DMS79 treated with DMSO at 0.1 percent for 48 hours (cell line): ENCODE data around the gene RCCD1.
"Not testable (repeated sequence)": the region's sequence is repeated elsewhere in the genome, so short reads cannot be mapped to it uniquely, and the experiment has no call there.

Experiments
- DNase-seq: peaks from one replicate; lab custom pipeline; 2025; lab: John Stamatoyannopoulos, UW

Gene RCCD1, protein sequence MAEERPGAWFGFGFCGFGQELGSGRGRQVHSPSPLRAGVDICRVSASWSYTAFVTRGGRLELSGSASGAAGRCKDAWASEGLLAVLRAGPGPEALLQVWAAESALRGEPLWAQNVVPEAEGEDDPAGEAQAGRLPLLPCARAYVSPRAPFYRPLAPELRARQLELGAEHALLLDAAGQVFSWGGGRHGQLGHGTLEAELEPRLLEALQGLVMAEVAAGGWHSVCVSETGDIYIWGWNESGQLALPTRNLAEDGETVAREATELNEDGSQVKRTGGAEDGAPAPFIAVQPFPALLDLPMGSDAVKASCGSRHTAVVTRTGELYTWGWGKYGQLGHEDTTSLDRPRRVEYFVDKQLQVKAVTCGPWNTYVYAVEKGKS

DNA sequence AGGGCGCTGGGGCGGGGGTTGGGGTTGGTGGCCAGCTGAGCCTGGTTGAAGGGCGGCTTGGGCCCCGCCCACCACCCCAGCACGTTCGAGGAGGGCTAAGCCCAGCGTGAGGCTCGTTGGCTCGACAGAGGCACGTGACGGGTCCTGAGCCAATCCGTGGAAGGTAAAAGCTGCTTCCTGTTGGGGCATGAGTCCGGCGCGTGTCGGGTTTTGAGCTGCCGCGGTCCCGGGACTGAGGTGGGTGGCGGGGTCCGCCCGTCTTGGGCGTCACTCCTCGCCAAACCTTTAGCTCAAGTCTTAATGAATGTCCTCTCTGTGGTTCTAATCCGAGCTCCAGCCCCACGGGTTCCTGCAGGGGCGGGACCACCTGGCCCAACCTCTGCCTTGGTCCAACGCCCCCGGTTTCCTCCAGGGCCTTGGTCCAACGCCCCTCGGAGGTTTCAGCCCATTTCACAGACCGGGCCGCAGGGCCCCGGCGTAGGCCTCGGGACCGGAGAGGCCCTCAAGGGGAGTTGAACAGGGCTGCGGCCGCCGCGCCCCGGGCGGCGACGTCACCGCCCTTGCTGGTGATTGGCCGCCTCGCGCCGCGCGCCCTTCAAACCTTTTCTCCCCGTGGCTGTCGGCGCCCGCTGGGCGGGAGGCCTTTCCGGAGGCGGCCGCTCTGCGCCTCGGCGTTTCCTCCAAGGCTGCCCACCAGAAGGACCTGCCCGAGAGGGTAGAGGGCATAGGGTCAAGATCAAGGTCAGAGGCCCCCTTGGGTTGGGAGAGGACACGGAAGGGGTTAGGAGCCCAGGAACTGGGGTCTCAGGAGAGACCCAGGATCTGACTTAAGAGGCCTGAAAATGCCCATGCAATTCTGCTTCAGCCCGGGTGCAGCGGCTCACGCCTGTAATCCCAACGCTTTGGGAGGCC, at the start of gene RCCD1:
Gene RCCD1, plus strand, starts transcription at position 173 of the 912 bp plus-strand sequence. CDS start 1,851 bp downstream, outside the sequence.
- DNase-seq = no peak

DNA sequence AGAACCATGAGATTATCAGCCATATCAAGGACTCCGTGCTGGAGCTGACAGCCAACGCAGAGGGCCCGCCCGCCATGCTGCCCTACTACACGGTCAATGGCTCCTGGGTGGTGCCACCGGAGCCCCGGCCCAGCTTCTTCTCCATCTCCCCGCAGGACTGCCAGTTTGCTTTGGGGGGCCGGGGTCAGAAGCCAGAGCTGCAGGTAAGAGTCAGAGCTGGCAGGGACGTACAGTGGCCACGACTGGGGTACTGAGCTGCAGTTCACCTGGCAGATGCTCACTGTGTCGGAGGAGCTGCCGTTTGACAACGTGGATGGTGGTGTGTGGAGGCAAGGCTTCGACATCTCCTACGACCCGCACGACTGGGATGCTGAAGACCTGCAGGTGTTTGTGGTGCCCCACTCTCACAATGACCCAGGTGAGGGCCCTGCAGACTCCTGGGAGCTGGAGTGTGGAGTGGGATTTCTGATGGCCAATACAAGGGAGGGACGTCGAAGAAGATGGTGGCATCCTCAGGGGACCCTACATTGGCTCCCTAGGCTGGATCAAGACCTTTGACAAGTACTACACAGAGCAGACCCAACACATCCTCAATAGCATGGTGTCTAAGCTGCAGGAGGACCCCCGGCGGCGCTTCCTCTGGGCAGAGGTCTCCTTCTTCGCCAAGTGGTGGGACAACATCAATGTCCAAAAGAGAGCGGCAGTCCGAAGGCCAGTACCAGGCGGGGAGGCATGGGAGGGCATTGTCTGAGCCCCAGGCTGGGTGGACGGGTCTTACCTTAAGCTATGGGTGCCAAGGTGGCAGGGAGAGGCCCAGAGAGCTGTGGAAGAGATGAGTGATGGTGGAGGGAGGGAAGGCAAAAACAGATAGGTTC, 49.1 kb upstream of the RCCD1 start:
- DNase-seq = no peak

DNA sequence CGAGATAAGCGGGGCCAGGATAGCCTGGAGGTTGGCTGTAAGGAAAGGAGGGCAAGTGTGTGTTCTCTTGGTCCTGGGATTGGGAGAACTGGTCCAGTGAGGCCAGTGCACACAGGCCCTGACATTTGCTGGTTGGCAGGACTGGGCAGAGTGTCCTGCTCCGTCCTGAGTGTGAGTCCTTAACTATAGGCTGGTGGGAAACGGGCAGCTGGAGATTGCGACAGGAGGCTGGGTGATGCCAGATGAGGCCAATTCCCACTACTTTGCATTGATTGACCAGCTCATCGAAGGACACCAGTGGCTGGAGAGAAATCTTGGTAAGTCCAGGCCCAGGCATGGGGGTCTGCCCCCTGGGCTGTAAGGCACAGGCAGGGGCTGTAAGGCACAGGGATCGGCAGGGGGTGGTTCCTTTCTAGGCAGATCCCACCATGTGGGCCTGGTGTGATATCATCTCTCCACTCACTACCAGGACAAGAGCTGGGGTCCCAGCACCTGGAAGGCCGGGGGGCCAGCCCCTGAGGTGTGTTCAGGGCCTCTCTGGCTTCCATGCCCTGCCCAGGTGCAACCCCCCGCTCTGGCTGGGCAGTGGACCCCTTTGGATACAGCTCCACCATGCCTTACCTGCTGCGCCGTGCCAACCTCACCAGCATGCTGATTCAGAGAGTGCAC, 48.4 kb upstream of the RCCD1 start:
- no peak for DNase-seq

DNA sequence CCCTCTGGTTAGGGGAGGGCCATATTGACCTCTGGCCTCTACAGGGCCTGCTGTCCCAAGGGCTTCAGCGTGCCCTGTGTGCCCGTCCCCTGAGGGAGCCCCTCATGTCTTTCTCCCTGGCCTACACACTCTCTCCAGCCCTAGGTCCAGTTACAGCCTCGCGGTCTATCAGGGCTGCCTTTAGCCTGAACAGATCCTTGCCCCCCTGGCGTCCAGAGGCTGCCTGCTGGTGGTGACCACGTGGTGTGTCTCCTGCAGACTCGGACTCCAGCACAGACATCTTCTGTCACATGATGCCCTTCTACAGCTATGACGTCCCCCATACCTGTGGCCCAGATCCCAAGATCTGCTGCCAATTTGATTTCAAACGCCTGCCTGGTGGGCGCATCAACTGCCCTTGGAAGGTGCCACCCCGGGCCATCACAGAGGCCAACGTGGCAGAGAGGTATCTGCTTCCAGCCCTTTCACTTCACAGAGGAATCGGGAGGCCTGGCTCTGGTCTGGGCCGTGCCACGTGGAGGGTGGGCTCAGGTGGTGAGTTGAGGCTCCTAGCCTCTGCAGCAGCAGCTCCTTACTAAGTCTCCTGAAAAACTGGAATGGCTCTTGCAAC, 47.5 kb upstream of the RCCD1 start:
- DNase-seq = no peak

DNA sequence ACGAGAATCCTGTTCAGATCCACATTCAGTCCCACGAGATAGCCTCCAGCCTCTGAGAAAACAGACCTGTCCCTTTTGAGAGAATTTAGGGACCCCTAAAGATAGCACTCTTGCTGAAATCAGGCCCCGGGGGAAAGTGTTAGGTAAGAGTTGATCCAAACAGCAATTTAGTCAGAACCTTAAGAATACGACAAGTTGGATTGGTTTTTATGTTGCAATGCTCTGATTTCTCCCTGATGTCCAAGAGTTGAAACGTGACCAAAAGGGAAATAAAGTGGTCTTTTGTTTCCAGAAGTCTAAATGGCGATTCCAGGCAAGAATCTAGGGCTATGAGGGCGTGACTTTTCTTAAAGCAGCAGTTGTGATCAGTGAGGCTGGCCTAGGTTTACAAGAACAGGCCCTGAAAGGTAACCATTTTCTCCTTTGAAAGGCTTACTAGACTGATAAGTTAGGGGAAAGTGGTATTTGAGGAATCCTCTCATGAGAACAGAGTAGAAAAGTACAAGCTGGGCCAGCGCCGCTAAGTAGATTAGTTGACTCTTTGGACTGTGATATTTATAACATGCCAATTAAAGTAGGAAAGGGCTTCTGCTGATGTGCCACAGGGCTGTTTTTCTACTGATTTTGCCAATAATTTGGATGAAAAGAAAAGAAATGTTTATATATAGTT, 46.7 kb upstream of the RCCD1 start:
- DNase-seq = no peak

DNA sequence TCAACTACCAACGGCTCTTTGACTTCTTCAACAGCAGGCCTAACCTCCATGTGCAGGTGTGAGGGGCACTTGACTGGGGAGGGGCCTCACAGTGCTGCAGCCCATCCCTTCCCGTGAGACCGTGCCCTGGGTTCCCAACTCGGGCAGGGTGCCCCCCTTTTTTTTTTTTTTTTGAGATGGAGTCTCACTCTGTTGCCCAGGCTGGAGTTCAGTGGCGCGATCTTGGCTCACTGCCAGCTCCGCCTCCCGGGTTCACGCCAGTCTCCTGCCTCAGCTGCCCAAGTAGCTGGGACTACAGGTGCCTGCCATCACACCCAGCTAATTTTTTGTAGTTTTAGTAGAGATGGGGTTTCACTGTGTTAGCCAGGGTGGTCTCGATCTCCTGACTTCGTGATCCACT, 45.2 kb upstream of the RCCD1 start:
- not testable (repeated sequence) for DNase-seq

DNA sequence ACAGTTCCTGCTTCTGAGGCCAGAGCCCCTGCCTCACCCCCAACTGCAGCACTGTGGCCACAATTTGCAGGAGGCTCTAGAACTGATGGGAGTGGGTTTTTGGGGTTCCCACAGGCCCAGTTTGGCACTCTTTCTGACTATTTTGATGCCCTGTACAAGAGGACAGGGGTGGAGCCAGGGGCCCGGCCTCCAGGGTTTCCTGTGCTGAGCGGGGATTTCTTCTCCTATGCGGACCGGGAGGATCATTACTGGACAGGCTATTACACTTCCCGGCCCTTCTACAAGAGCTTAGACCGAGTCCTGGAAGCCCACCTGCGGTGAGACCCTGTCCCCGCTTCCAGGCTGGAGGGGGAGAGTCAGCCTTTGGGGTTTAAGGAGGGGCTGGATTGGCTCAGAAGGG, 44.7 kb upstream of the RCCD1 start:
- no peak for DNase-seq

DNA sequence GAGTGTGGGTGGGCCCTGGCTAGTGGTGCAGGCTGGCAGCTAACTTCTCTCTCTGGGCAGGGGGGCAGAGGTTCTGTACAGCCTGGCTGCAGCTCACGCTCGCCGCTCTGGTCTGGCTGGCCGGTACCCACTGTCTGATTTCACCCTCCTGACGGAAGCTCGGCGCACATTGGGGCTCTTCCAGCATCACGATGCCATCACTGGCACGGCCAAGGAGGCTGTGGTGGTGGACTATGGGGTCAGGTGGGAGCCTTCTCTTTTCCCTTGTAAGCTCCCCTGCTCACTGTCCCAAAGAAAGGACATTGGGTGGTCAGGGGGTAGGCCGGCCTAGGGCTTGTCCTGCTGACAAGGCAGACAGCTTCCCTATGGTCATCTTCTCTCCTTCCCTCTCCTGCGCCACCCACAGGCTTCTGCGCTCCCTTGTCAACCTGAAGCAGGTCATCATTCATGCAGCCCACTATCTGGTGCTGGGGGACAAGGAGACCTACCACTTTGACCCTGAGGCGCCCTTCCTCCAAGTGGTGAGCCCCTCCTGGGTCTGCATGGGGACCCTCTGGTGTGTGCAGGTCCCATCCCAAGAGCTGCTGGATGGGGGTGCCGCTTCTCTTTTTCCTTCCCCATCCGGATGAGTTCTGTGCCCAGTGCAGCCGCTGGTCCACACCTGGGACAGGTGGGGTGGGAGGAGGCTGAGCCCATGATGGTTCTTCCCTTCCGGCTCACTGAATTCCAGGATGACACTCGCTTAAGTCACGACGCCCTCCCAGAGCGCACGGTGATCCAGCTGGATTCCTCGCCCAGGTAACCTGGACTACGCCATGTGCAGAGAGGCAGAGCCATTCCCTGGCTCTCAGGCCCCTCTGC, 44.0 kb upstream of the RCCD1 start:
- no peak for DNase-seq

DNA sequence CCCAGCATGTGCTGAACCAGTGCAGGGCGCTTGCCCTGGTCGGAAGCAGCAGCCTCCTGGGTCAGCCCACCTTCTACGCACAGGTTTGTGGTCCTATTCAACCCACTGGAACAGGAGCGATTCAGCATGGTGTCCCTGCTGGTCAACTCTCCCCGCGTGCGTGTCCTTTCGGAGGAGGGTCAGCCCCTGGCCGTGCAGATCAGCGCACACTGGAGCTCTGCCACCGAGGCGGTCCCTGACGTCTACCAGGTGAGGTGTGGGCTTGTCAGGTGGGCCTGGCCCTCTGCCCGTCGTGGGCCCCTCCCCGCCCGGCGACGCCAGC, 43.4 kb upstream of the RCCD1 start:
- DNase-seq = no peak

DNA sequence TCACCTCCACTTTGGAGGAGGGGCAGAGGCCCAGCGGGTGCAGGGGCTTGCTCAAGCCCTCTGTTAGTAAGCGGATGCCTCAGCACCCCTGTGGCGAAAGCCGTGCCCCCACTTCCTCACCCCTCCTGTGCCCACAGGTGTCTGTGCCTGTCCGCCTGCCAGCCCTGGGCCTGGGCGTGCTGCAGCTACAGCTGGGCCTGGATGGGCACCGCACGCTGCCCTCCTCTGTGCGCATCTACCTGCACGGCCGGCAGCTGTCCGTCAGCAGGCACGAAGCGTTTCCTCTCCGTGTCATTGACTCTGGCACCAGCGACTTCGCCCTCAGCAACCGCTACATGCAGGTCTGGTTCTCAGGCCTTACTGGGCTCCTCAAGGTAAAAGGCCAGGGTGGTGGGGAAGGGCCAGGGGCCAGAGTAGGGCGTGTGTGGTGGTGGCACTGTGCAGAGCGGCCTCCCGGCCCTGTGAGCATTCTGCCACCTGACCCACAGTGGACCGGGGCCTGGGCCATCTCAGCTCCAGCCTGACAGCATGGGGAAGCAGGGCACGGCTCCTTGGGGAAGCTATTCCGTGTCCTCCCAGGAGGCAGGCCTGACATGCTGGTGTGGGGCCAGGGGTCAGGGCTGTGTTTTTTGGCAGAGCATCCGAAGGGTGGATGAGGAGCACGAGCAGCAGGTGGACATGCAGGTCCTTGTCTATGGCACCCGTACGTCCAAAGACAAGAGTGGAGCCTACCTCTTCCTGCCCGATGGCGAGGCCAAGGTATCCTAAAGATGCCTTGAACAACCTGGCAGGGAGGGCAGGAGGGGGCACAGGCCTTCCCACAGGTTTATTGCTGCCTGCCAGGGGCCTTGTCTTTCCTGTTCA, 42.5 kb upstream of the RCCD1 start:
- DNase-seq = no peak

DNA sequence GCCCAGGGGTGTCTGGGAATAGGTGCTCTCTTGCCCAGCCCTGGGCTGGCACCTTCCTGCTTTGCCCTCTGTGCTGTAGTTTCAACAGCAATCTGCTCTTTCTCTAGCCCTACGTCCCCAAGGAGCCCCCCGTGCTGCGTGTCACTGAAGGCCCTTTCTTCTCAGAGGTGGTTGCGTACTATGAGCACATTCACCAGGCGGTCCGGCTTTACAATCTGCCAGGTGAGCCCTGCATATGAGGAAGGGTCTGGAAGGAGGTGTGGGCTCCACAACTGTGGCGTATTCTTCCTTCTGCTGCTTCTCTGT, 42.0 kb upstream of the RCCD1 start:
- no peak for DNase-seq

DNA sequence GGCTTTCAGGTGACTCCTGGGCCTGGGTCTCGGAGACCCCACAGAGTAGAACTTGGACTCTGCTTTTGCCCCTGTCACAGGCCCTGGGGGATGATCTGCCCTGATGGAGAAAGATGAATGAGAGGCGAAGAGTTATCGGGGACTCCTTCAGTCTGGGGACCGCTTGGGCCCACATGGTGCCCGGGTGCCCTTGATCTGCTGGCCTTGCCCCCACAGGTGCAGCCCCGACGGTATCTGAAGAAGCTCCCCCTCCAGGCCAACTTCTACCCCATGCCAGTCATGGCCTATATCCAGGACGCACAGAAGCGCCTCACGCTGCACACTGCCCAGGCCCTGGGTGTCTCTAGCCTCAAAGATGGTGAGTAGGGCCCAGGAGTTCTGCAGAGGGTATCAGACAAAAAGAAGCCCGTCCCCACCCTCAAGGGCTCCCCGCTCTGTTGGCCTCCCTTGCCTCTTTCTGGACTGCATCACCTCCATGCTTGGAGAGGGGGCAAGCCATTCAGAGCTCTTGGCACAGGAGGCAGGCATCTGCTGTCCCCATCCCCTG, 41.2 kb upstream of the RCCD1 start:
- DNase-seq = no peak

DNA sequence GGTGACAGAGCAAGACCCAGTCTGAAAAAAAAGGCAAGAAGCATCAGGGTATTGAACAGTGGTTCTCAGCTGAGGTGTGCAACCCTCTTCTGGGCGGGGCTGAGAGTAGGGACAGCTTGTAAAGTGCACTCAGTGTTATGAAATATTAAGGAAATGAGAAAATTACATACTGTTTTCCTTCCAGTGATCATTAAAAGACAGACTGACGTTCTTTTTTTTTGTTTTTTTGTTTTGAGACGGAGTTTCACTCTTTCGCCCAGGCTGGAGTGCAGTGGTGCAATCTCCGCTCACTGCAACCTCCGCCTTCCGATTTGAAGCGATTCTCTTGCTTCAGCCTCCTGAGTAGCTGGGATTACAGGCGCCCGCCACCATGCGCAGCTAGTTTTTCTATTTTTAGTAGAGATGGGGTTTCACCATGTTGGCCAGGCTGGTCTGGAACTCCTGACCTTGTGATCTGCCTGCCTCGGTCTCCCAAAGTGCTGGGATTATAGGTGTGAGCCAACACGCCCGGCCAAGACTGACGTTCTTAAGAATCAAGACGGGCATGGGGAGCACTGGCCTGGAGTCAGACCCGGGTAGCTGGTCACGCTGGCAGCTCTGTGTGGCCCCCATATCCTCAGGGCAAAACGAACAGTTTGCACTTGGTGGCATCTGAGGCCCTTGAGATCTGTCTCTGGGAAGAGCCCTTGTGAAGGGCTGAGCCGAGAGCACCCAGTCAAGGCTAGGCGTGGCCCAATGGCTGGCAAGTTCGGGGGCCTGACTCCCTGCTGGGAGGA, 40.2 kb upstream of the RCCD1 start:
- DNase-seq = no peak

DNA sequence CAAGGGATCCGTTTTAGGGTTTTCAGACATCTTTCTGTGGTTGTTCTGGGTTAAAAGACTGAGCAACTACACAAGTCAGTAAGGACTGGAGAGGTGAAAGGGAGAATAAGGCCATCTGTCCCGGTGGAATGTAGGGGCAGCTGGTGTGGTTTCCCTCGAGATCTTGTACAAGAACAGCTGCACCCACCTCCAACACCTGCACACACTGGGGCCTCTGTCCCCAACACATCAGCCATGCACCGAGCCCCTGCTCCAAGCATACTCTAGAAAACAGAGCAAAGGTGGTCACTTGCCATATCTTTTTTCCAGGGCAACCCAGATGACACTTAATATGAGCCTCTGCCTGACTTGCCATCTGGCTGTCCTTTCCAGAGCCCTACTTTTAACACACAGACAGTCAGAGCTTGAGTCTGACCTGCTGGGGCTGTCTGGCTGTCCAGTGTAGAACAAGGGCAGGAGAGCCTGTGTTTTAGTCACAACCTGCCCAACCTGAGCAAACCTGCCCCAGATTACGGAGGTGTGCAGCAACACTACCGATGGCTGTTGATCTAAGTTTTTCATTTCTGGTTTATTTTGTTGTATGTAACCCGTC, 39.4 kb upstream of the RCCD1 start:
- DNase-seq = no peak

DNA sequence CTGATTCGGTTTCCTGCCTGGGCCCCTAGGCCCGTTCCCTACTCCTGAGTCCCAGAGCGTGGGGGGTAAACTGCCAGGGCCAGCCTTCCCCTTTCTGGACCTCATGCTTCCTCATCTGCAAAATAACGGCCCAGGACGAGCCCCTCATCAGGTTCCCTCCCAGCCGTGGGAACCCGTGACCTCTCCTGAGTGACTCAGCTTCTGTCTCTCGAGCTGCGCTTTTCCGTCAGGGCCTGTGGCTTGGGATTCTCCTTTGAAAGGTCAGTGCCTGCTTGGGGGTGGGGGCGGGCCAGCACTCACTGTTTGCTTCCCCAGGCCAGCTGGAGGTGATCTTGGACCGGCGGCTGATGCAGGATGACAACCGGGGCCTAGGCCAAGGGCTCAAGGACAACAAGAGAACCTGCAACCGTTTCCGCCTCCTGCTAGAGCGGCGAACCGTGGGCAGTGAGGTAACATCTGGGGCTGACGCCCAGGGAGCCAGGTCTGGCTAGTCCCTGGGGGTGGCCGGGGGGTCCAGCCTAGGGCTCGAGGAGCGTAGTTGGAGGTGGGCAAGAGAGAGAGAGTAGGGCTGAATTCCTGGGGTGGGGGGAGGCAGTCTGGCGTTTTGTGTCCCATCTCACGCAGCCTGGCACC, 38.8 kb upstream of the RCCD1 start:
- no peak for DNase-seq

DNA sequence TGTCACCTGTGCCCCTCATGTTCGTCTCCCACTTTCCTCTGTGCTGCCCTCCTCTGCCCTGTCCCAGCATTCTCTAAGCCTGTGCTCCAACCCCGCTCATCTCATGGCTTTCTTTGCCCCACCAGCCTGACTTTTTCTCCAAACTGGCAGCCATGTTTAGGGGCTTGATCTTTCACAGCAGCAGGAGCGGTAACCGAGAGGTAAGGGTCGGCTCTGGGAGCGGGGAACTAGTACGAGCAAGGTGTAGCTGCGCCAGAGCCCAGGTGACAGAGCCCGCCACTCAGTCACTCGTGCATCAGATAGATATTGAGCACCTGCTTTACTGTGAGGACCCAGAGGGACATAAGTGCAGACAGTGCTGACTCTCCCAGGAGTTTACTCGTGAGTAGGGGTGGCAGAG, 38.2 kb upstream of the RCCD1 start:
- no peak for DNase-seq

DNA sequence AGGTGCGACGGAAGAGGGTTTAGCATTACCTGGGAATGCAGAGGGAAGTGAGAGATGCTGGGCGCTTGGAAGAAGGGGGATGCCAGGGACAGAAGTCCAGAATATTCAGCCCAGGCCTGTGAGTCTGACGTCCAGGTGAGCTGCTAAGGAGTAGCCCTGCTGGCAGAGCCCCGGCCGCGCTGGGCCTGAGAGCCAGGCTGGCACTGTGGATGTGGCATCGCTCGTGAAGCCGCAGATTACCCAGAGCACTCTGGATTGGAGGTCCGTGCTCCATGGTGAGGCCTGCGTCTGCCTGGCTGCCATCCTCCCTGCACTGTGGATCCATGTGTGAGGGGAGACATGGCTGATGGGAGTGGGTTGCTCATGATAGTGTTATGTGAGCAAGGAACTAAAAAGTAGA, 37.1 kb upstream of the RCCD1 start:
- DNase-seq = no peak
